HG03045 (cell line): ENCODE data around the gene ANKRD30A.
"Not testable (repeated sequence)": the region's sequence is repeated elsewhere in the genome, so short reads cannot be mapped to it uniquely, and the experiment has no call there.

Experiments used
- ATAC-seq: cut with Tn5 transposase; IDR thresholded peaks from one replicate; pipeline ENCODE4 v1.9.1; 2021; ENCODE audit warnings: mild to moderate bottlenecking, moderate library complexity; ENCODE audit not compliant: unreplicated experiment

ANKRD30A gene

GRCh38 chr10:37125191-37125732 is at the start of gene ANKRD30A:
TSS of gene ANKRD30A (plus strand) at chr10:37125598. CDS start at chr10:37125788, 190 bp downstream.
- ATAC-seq, result no peak

- not testable (repeated sequence) for ATAC-seq
Observed at GRCh38 chr10:37076083-37076482, 49.3 kb upstream of the ANKRD30A start.

- no peak for ATAC-seq
Observed at GRCh38 chr10:37095792-37096573, 29.4 kb upstream of the ANKRD30A start.

GRCh38 chr10:37101261-37101660 is 24.1 kb upstream of the ANKRD30A start:
- ATAC-seq, result no peak

- no peak for ATAC-seq
Observed at GRCh38 chr10:37109000-37109399, 16.4 kb upstream of the ANKRD30A start.

GRCh38 chr10:37124532-37124931 is 866 bp upstream of the ANKRD30A start:
- ATAC-seq, result no peak

GRCh38 chr10:37125921-37126320 is 523 bp downstream of the ANKRD30A start:
- ATAC-seq, result no peak

GRCh38 chr10:37146443-37146842 is 21.0 kb downstream of the ANKRD30A start:
- no peak for ATAC-seq

GRCh38 chr10:37162430-37162829 is 37.0 kb downstream of the ANKRD30A start:
- not testable (repeated sequence) for ATAC-seq

- not testable (repeated sequence) for ATAC-seq
Observed at GRCh38 chr10:37171945-37172344, 46.5 kb downstream of the ANKRD30A start.

- not testable (repeated sequence) for ATAC-seq
Observed at GRCh38 chr10:37178296-37178695, 52.9 kb downstream of the ANKRD30A start.

GRCh38 chr10:37182719-37183118 is 57.3 kb downstream of the ANKRD30A start:
- ATAC-seq, result not testable (repeated sequence)

- no peak for ATAC-seq
Observed at GRCh38 chr10:37206132-37206531, 80.7 kb downstream of the ANKRD30A start.

- ATAC-seq, result no peak
Observed at GRCh38 chr10:37220866-37221265, 95.5 kb downstream of the ANKRD30A start.

GRCh38 chr10:37222046-37222445 is 96.6 kb downstream of the ANKRD30A start:
- ATAC-seq, result no peak

GRCh38 chr10:37225163-37225562 is 99.8 kb downstream of the ANKRD30A start:
- ATAC-seq, result no peak

GRCh38 chr10:37226524-37226923 is 101.1 kb downstream of the ANKRD30A start:
- no peak for ATAC-seq

GRCh38 chr10:37234692-37235091 is 109.3 kb downstream of the ANKRD30A start:
- ATAC-seq, result no peak

- ATAC-seq, result no peak
Observed at GRCh38 chr10:37236093-37236492, 110.7 kb downstream of the ANKRD30A start.

- no peak for ATAC-seq
Observed at GRCh38 chr10:37240223-37240622, 114.8 kb downstream of the ANKRD30A start.

- no peak for ATAC-seq
Observed at GRCh38 chr10:37246637-37247036, 121.2 kb downstream of the ANKRD30A start.

- ATAC-seq, result not testable (repeated sequence)
Observed at GRCh38 chr10:37255837-37256236, 130.4 kb downstream of the ANKRD30A start.
